Activated T-cell treated with anti-CD3 and anti-CD28 coated beads for 24 hours (primary cell): ENCODE results near the gene MLLT1.

Source experiments
- DNase-seq: peaks from one replicate; pipeline ENCODE4 v3.0.0-alpha.2; 2020; ENCODE audit warnings: low read depth

MLLT1 gene

DNA sequence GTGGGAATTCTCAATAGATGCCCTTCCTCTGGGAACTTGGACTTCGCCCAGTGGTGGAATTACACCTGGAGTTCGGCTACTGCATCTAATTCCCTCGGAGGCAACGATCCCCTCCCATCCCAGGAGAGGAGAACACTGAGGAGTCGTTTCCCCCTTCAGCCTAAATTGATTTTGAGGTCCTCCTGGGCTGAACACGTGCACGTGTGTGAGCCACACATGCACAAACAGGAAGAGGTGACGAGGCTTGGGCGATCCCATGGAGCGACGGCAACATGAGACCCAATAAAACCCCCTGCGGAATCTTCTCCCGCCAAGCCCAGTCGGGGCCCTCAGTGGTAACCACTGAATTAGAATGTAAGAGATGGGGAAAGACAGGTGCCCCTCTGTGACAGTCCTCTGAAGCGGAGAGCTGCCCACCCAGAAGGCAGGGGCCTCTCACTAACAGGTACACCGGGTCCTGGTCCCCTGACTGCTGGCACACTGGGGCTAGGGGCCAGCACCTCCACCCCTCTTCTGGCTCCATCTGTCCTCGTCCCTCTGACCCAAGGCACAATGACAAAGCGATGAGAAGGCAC is 4.5 kb downstream of the MLLT1 start:
- no peak for DNase-seq

DNA sequence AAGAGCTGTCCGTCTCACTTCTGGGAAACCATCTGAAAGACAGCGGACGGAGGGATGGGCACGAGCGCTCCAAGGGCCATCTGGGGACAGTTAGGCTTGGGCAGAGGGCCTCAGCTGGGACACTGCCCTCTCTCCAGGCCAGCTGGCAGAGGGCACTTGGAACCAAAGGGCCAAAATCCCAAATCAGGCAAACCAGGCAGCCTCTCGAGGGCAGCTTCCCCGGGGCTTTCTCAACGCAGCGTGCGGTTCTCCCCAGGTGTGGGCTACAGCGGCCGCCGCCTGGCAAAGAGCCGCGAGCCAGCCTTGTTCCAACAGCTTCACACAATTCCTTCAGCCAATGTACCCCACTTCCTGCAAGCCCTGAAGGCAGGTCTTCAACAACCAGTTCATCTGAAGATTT is 5.0 kb downstream of the MLLT1 start:
- DNase-seq: no peak

DNA sequence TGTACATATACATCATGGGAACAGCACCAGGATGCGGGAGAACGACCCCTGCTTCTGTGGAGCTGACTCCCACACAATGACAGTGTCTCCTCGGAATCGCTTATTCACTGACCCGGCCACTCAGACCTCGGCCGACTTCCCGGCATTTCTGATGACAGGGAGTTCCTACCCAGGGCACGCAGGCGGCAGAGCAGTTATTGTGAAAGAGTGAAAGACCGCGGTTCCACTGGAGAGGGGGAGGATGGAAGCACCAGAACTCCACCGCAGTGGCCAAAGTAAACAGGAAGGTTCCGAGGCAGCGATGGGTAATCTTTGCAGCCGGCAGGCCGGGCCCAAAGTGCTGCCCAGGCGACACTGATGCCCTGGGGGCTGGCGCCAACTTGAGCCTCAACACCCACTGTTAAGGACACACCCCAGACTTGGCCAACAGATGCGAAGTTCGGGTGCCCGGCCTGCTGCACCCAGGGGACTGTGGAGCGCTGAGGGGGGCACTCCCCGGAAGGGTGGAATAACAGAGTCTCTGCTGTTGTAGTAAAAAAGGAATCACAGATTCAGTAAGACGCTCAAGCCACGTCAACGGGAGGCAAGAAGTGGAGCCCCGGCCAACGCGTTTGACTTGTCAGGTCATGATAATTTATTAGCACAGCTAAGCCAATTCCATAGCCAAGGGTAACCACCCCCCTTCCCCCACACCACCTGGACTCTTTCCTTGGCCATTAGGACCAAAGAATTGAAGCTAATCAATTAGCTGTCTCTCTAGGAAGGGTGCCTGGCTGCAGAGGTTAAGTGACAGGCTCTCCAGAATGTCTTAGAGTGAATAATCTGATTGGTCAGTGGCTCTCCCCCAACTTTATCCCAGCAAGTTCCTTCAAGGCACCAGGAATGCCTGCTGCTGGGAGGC is 5.8 kb downstream of the MLLT1 start:
- DNase-seq: no peak

DNA sequence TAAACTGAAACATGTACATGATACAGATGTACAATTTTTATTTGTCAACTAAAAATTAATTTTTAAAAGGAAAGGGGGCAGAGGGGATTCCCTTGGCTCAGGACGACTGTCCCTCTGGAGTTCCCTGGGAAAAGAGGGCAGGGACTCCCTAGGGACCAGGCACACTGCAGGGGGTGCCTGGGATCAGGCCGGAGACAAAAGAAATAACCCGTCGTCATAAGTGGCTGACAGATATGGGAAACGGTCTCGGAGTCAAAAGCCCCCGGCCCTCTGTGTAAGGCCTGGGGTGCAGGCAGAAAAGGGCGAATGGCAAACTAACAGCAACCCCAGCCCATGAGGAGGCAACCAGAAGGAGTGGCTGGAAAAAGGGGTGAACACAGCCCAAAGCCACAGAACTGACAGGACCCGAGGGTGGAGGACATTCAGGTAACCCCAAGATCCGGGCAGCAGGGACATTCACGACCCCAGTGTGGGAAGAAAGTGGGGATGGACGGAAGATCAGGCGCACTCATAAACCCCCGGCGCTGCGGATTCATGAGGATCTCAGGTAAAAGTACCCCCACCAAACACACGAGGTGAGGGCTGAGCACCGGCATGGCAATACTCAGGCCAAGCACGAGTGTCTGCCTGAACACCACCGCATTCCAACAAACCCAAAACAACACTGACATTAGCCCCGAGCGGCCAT is 6.7 kb downstream of the MLLT1 start:
- no peak for DNase-seq

DNA sequence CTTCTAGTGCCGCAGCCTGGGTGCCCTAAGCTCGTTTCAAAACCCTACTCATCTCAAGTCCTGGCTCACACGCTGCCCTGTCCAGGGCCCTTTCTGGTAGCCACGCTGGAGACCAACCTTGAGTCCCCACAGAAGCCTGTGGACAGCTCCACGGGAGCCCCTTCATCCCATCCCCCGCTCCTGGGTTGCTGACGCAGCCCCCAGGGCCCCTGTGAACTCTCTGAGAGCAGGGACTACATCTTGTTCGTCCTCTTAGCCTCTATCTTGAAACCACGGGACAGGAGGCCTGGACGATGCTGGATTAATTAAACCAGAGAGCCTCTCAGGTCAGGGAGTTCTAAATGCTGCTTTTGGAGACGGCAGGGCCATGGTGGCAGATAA is 7.4 kb downstream of the MLLT1 start:
- DNase-seq: no peak

DNA sequence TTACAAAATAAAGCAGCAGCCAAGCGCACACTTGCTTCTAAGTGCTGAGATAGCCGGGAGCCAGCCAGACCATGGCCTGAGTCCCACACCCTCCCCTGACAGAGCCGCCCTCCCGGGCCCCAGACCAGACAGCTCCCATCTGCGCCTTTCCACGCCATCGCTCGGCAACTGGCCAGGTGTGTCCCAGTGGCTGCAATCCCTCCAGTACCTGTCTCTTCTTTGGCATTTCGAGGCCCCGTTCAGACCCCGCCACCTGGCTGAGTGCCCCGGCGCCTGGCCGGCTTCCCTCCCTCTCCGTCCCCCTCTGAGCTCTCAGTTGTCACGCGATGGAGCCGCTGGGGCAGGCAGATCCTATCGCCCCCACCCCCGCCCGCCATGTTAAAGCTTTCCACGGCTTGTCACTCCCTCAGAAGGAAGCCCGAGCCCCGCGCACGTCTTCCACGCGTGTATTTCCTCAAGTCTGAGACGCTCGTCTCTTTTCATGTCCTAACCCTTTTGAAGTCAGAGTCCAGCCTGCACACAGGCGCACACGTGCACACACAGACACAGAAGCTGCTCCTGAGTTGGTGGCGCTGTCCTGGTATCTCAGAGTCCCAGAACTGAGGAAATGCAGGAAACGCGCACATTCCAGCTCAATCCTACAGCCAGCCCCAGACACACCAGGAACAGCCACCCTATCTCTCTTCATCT is 7.9 kb downstream of the MLLT1 start:
- no peak for DNase-seq

DNA sequence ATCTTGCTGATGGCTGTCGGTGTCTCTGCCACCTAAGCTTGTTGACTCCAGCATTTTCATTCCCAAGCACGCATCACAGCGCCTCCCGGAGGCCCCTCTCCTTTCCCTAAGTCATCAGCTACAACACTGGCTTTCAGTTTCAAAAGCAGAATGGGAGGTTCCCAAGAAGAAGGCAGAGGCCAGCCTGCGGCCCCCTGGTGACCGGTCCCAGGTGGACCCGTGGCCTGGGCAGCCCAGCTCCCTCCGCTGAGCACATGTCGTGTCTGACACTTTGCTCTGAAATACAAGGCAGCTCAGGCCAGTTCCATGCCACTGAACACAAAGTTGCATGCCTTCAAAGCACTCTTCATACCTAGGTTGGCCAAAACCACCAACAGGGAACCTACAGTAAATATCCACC is 8.5 kb downstream of the MLLT1 start:
- DNase-seq: no peak

DNA sequence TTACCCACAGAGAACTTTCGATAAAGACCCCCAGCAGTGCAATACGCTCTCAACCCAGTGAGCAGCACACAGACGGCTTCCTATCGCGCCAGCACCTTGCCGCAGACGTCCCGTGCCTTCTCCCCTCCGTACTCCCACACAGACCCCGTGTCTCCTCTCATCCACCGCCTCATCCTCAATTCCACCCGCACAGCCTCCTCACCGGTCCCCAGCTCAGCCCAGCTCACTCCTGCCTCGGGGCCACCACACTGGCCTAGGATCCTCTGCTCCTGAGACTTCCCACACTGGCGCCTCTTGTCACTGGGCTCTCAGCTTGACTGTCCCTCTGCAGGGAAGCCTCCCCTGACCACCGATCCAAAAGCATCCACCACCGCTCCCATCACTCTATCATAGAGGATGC is 9.0 kb downstream of the MLLT1 start:
- no peak for DNase-seq

DNA sequence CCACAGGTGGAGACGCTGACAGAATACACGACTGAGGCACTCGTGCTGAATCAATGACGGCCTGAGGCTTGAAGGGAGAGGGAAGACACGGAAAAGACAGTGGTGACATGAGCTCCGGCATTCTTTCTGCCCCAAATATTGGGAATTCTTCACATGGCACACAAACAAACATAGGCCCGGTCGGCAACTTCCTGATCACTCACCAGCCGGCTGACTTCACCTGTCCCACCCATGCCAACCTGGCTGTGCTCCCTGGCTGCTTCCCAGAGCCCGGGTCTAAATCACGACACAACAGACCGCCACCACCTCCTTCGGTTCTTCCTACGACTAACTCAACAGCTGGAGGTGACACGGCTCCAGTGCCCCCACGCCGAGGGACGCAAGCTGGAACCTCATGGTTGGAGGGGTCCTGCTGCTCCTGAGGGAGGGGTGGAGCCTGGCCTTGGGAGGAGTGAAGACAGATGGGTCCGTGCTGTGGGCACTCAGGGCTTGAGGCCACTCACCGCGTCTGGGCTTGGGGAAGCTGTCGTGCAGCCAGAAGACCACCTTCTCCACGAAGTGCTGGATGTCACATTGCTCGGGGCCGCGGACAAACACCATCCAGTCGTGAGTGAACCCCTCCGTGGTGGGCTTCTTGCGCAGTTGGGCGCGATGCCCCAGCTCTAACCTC is 9.6 kb downstream of the MLLT1 start:
- DNase-seq: no peak

DNA sequence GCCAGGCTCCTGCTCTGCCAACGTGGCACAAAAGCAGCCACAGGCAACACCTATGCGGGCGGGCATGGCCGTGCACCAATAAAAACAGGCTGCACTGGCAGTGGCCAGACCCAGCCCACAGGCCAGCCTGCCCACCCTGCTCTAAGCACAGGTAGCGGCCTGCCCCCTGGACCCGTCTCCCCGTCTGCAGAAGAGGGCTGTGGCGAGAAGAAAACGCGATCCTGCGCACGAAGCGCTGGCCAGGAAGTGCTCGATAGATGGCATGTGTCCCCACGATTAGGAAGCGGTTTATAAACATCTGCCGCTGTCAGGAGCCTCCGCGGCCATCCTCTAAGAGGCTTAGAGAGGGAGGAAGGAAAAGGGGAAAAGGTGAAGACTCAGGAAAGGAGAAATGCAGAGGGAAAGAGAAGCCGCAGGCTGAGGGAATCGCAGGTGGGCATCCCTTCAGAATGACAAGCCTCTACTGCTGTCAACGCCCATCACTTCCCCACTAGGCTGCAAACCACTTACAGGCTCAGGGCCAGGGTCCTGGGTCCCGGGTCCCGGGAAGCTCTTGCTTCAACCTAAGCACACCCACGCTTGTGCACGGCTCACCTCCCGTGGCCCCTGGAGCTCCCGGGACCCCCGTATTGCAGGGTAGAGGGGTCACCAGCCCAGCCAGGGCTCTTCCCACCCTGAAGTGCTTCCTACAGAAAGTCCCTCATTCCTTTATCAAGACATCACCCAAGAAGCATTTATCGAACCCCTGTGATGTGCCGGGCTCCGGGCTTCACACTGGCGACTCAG is 10.5 kb downstream of the MLLT1 start:
- DNase-seq: no peak

DNA sequence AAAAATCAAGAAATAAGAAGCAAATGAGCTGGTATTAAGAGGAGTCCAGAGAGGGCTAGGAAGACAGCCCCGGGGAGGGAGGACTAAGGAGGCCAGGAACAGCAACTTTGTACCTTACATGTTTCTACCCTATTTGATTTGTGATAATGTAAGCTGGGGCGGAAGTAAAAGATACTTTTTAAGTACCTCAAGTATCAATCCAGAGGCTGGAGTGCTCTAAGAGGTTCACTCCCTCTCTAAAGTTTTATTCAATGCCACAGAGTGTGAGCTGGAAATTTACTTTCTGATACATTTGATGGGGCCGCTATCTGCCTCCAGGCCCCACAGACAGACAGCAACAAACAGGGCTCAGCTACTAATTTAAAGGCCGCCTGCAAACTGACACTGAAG is 11.4 kb downstream of the MLLT1 start:
- no peak for DNase-seq

DNA sequence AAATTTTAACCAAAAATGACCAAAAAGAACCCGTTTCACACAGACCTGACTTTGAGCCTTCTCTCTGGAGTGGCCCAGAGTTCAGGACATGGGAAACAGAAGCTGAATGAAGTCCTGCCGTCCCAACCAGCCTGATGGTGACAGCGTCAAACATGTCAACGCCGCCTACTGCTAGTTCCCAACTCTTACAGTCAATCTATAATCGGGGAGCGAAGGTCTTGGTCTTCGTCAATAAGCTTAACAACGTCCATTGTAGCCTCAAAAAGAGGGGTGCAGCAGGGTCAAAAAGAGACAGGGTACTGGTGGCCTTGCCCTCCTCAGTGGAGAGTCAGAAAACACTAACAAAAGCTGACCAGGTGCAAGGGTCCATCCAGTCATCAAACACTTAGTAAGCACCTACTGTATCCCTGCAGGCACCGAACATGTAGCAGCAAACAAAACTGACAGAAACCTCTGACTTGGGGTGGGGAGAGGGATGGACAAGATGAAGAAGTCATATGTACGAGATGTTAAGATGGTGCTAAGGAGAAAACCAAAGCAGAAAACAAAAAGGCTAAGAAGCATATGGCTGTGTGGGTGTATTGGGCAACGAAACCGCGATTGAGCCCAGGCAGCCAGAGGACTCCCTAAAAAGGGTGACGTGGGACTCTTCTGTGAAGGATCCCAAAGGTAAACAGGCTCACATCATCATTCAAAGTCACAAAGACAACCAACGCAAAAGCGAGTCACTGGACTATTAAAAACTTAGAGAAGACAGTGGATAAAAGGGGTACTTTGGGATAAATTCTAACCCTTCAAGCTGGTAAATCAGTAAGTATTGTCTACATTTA is 12.0 kb downstream of the MLLT1 start:
- DNase-seq: no peak

DNA sequence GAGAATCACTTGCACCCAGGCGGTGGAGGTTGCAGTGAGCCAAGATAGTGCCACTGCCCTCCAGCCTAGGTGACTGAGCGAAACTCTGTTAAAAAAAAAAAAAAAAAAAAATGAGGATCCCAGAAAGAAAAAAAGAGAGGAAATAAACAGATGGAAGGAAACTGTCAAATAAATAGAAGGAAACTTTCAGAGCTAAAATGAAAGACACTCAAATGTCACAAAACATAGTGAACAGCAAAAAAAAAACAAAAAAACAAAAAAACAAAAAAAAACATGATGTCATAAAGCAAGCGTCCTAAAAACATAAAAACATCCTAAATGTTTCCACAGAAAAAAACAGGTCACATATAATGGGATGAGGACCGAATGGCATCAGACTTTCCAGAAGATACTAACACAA is 15.0 kb downstream of the MLLT1 start:
- no peak for DNase-seq

DNA sequence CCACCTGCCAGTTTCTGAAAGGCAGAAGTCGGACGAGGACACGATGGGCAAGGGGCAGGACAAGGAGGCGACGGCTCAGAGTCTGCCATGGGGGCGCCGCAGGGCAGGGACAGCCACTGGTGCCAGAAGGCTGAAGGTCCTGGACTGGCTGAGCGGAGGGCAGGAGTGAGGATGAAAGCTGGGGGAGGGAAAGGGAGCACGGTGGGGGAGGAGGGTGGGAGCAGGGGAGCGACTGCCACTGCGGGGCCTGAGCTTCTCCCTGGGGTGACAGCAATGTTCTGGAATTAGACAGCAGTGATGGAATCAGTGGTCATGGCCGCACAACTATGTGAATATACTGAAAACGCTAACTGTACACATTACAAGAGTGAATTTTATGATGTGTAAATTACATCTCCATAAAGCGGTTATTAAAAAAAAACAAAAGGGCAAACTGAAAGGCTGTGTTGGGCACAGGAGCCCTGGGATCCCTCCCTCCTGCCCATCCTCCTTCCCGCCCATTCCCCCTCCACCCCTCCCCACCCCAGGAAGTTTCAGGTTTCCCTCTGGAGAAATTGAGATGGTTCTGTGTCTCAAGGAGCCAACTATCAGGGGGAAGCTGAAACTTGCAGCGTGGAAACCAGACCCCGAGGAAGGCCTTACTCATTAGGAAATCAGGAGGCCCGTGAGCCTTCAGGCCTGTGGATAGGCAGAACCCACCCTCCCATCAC is 15.9 kb downstream of the MLLT1 start:
- no peak for DNase-seq

DNA sequence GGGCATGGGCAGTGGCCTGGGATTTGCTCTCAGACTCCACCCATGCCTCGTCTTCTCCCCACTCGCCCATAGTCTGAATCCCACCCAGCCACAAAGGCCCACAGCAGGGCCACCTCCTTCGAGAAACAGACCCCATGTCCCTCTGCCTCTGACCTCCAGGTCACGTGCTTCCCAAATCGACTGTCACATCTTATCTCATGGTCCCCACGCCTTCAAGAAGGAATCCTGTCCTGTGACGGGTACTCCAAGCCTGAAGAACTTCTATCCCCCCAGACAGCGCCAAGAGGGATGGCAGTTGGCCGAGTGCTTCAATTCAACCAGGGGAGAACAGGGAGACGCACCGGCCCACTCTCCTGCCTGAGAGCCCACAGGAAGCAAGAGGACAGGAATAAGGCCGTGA is 16.5 kb downstream of the MLLT1 start:
- DNase-seq: no peak

DNA sequence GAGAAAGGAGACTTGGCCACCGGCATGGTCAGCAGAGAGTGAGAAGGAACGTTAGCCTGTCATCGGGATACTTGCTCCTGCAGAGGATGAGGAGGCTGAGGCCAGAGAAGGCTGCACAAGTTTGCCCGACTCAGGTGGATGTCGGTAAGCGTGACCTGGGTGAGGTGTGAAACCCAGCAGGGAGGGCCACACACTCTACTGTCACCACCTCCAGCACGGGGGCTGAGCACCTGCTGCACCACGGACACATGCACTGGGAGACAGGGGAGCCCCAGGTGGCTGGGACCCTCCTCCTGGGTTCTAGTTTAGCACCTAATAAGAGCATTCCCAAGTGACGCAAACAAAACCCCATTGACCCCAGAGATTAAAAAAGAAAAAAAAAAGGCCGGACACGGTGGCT is 17.3 kb downstream of the MLLT1 start:
- no peak for DNase-seq

DNA sequence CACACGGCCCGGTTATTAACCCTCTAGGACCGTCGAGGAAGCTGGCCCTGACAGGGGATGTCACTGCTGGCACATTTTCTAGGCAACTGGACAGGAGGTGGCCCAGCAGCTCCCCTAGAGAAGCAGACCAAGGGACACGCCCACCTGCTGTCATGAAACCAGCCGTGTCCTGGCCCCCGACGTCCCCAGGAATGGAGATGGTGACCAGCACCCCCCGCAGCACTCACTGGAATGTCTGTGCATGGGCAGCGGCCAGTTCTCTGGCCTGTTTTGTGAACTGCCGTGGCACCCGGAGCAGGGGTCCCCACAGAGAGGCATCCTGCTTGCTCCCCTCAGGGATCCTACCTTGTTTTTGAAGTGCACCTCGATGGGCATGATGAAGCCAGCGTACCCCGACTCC is 17.9 kb downstream of the MLLT1 start:
- no peak for DNase-seq

DNA sequence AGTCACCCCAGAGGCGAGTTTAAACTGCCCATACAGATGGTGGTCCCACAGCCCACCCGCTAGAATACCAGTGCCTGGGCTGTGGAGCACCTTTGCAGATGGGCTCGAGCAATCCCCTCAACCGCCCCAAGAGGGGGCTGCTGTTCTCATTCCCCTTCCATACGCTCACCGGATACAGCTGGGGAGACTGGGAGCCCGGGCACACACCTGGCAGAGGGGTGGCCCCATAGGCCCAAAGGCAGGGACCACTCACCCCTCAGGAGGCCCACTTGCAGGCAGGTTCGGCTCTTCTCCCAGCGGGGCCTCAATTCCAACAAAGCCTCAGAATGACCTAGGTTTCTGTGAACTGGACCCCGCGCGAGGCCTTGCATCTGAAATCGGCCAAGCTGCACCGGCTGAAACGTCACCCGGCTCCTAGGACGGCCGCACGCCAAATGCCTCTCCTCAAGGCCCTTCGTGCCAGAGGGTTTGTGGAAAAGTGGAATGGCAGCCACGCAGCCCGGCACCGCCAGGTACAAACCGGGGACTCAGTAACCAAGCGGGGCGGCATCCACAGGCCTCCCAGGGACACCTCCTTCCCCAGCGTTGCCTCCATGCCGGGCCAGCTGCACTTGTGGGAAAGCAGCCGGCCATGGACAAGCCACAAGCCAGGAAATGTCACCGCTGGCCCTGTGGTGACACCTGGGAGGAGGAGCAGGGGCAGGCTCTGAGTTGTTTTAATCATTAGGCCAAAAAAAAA is 18.7 kb downstream of the MLLT1 start:
- no peak for DNase-seq

DNA sequence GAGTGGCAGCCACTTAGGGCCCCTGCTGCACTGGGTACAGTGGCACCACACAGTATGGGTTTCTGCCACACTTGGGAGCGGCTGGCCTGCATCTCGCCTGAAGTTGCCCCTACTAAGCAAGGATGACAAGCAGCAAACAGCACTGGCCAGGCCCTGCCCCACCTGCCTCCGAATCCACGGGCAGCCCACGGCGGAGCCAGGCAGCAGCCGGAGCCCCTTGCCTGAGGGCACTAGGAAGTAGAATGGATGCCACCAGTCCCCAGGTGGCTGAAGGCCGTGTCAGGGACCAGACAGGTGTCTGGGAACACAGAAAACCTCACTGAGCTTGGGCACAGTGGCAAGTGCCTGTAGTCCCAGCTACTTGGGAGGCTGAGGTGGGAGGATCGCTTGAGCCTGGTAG is 19.4 kb downstream of the MLLT1 start:
- DNase-seq: no peak
